ENCODE results near the gene OSCAR. TPM values are rescaled to one million over a fixed set of nuclear protein-coding genes. Genes with fewer than 3 reads are reported as not detected.
"Not testable (repeated sequence)": the region's sequence is repeated elsewhere in the genome, so short reads cannot be mapped to it uniquely, and the experiment has no call there.

OSCAR gene
- total and polyA plus RNA-seq, 10 of the 15 experiments (the other 5 are each of a cell fraction or from before 2014, with no cell fraction given), result 0.08 to 0.27 (median 0.10) TPM; not detected in 7

DNA sequence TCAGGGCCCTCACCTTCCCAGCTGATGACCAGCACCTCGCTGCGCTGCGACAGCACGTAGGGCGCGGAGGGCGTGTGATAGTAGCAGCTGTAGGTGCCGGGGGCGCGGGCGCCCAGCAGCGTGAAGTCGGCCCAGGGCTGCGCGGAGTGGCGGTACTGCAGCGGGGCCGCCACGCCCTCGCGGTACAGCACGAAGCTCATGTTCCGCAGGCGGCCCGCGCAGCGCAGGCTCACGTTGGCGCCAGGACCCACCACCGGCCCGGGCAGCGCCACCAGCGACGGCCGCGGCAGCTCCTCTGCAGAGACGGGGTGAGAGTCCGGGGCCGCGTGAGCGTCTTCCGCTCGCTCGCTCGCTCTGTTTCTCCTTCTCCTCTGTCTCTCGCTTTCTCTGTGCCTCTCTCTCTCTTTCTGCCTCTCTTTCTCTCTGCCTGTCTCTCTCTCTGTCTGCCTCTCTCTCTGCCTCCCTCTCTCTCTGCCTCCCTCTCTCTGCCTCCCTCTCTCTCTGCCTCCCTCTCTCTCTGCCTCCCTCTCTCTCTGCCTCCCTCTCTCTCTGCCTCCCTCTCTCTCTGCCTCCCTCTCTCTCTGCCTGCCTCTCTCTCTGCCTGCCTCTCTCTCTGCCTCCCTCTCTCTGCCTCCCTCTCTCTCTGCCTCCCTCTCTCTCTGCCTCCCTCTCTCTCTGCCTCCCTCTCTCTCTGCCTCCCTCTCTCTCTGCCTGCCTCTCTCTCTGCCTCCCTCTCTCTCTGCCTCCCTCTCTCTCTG lies 4.6 kb downstream of the OSCAR start:
- H3K4me3 ChIP-seq; RAD21 ChIA-PET (ENCODE audit: unreplicated experiment); FAIRE-seq: not testable (repeated sequence)

DNA sequence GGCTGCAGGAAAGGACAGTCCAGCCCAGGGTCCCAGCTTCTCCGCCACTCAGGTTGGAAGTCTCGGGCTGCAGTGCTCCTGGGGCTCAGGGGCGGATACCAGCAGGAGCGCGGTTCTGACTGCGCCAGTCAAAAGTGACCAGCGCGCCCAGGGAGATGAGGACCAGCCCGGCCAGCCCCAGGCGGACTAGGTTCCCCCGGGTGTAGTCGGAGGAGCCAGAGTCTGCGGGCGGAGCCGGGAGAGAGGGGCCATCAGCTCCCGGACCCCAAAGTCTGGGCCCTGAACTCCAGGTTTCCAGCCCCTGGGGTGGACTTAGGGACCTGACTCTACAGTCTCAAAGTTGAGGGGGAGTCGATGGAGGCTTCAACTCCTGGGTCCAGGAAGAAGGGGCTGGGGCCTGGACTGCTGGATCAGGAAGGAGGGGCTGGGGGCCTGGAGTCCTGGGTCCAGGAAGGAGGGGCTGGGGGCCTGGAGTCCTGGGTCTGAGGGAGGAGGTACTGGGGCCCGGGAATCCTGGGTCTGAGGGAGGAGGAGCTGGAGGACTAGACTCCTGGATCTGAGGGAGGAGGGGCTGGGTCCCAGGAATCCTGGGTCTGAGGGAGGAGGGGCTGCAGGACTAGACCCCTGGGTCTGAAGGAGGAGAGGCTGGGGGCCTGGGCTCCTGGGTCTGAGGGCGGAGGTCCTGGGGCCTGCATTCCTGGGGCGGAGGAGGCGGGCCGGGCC lies 5.3 kb downstream of the OSCAR start:
- H3K9ac ChIP-seq (ENCODE audit: control insufficient read depth, insufficient read depth, low read length), result no peak overlapping the region
- in situ Hi-C loops (cut with MboI), result no loop called here
- ChIA-PET RAD21 (ENCODE audit: unreplicated experiment) (no interaction called here), CTCF (no interaction called here), SMC1A (ENCODE audit: uncharacterized antibody, unreplicated experiment) (no interaction called here), POLR2A (interaction anchor here (0.6 kb wide), 1 partner anchor 1409 kb away, joined by 3 read pairs; no protein-coding TSS in a partner anchor)
- H3K4me3 ChIP-seq, result no peak overlapping the region
- no peaks in the 10 kb centered on the region for H3K4me1 ChIP-seq (ENCODE audit: control insufficient read depth, insufficient read depth, low read length)
- H3K36me3 ChIP-seq (ENCODE audit: control insufficient read depth in 2 of 2, insufficient read depth in 2 of 2, low read length in 1 of 2), result no peaks in the 10 kb centered on the region
- peak overlapping the region; percentile 54; the same call in 1 of the 2 replicates for H3K4me2 ChIP-seq (ENCODE audit: control insufficient read depth, insufficient read depth)
- 72% methylated on average over 21 of the region's 22 CpGs for WGBS (ENCODE audit: insufficient coverage, insufficient replicate concordance, low lambda C conversion rate, missing lambda C conversion rate)
- peaks cover 2% of the 10 kb centered on the region; the same call in 2 of the 3 replicates for H3K9me3 ChIP-seq (replicated peaks; ENCODE audit: control insufficient read depth, insufficient read depth, low read length)
- no peaks in the 10 kb centered on the region; a peak in 2 of 4 replicates for H3K27me3 ChIP-seq (replicated peaks in 1 of 2; ENCODE audit: control insufficient read depth in 2 of 2, insufficient read depth in 2 of 2, low read length in 1 of 2)
- no peaks in the 10 kb centered on the region for H3K79me2 ChIP-seq (ENCODE audit: control insufficient read depth, insufficient read depth, low read length)
- H4K20me1 ChIP-seq (ENCODE audit: control insufficient read depth, insufficient read depth), result no peaks in the 10 kb centered on the region
- no TSS peak for BruUV-seq (replicated peaks)
- no peak for ATAC-seq
- intact Hi-C loops (cut with micrococcal nuclease; ENCODE audit: unreplicated experiment), result no loop called here
- DNase-seq (ENCODE audit: low read depth, low spot score), result no peak
- no peak overlapping the region for H3K27ac ChIP-seq (ENCODE audit: control insufficient read depth, insufficient read depth)
- no peak overlapping the region for H2AFZ ChIP-seq (ENCODE audit: control insufficient read depth, low read depth, low read length)
- FAIRE-seq, result no peak
- TF ChIP-seq, protein P1, sequence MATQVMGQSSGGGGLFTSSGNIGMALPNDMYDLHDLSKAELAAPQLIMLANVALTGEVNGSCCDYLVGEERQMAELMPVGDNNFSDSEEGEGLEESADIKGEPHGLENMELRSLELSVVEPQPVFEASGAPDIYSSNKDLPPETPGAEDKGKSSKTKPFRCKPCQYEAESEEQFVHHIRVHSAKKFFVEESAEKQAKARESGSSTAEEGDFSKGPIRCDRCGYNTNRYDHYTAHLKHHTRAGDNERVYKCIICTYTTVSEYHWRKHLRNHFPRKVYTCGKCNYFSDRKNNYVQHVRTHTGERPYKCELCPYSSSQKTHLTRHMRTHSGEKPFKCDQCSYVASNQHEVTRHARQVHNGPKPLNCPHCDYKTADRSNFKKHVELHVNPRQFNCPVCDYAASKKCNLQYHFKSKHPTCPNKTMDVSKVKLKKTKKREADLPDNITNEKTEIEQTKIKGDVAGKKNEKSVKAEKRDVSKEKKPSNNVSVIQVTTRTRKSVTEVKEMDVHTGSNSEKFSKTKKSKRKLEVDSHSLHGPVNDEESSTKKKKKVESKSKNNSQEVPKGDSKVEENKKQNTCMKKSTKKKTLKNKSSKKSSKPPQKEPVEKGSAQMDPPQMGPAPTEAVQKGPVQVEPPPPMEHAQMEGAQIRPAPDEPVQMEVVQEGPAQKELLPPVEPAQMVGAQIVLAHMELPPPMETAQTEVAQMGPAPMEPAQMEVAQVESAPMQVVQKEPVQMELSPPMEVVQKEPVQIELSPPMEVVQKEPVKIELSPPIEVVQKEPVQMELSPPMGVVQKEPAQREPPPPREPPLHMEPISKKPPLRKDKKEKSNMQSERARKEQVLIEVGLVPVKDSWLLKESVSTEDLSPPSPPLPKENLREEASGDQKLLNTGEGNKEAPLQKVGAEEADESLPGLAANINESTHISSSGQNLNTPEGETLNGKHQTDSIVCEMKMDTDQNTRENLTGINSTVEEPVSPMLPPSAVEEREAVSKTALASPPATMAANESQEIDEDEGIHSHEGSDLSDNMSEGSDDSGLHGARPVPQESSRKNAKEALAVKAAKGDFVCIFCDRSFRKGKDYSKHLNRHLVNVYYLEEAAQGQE (IDR thresholded peaks at IDR 0.05; ENCODE audit: low read depth, low read length), result no peak
- TF ChIP-seq ZNF274 (IDR thresholded peaks at IDR 0.05; ENCODE audit: insufficient read depth, insufficient read length) (no peak), MYC (IDR thresholded peaks at IDR 0.05; ENCODE audit: insufficient read depth, insufficient read length, insufficient replicate concordance, low read length, severe bottlenecking) (no peak), ZBED1 (IDR thresholded peaks at IDR 0.05; ENCODE audit: borderline replicate concordance) (no peak), SREBF2 (IDR thresholded peaks at IDR 0.05; ENCODE audit: low read length) (no peak), SMAD5 (IDR thresholded peaks at IDR 0.05; ENCODE audit: low read depth) (no peak), GABPA (IDR thresholded peaks at IDR 0.05; ENCODE audit: low read depth) (no peak), MEF2A (IDR thresholded peaks at IDR 0.05; ENCODE audit: insufficient read depth, low read depth, low read length) (no peak), SUPT20H (IDR thresholded peaks at IDR 0.05; ENCODE audit: borderline replicate concordance, control insufficient read depth, low read depth, low read length) (no peak)
- TF ChIP-seq, protein P2, sequence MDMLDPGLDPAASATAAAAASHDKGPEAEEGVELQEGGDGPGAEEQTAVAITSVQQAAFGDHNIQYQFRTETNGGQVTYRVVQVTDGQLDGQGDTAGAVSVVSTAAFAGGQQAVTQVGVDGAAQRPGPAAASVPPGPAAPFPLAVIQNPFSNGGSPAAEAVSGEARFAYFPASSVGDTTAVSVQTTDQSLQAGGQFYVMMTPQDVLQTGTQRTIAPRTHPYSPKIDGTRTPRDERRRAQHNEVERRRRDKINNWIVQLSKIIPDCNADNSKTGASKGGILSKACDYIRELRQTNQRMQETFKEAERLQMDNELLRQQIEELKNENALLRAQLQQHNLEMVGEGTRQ (IDR thresholded peaks at IDR 0.05; ENCODE audit: borderline replicate concordance, low read depth, low read length), result no peak

More for the DNA sequence above, 4.6 kb downstream of the OSCAR start:
- DNase-seq (ENCODE audit: low read depth, low spot score); H3K9me3 ChIP-seq (replicated peaks; ENCODE audit: control insufficient read depth, insufficient read depth, low read length); intact Hi-C loops (cut with micrococcal nuclease; ENCODE audit: unreplicated experiment); H3K4me1 ChIP-seq (ENCODE audit: control insufficient read depth, insufficient read depth, low read length); H3K27me3 ChIP-seq (replicated peaks in 1 of 2; ENCODE audit: control insufficient read depth in 2 of 2, insufficient read depth in 2 of 2, low read length in 1 of 2); SMC1A ChIA-PET (ENCODE audit: uncharacterized antibody, unreplicated experiment); H3K36me3 ChIP-seq (ENCODE audit: control insufficient read depth in 2 of 2, insufficient read depth in 2 of 2, low read length in 1 of 2); in situ Hi-C loops (cut with MboI); H3K79me2 ChIP-seq (ENCODE audit: control insufficient read depth, insufficient read depth, low read length); CTCF ChIA-PET; H3K9ac ChIP-seq (ENCODE audit: control insufficient read depth, insufficient read depth, low read length); H4K20me1 ChIP-seq (ENCODE audit: control insufficient read depth, insufficient read depth); POLR2A ChIA-PET; BruUV-seq (replicated peaks); H3K27ac ChIP-seq (ENCODE audit: control insufficient read depth, insufficient read depth): not testable (repeated sequence)
- TF ChIP-seq BHLHE40 (IDR thresholded peaks at IDR 0.05; ENCODE audit: borderline replicate concordance in 1 of 2, low read depth in 2 of 2, low read length in 1 of 2), result 0 out of 4 replicates have a peak, but pooled peaks of 1 of the 2 experiments have one; percentile 5
- H3K4me2 ChIP-seq (ENCODE audit: control insufficient read depth, insufficient read depth), result peak overlapping the region; percentile 54
- peak overlapping the region; percentile 65 for H2AFZ ChIP-seq (ENCODE audit: control insufficient read depth, low read depth, low read length)
- 27% methylated on average over 46 of the region's 46 CpGs for WGBS (ENCODE audit: insufficient coverage, insufficient replicate concordance, low lambda C conversion rate, missing lambda C conversion rate)
- peak; percentile 74 for ATAC-seq
